Adipocyte (in vitro differentiated cells): Measurements from ENCODE around the gene LILRB5.
"Not testable (repeated sequence)": the region's sequence is repeated elsewhere in the genome, so short reads cannot be mapped to it uniquely, and the experiment has no call there.

Source experiments
- DNase-seq: peaks from one replicate; pipeline ENCODE4 v3.0.0-alpha.2; 2015; ENCODE audit warnings: low read depth
- H3K27me3 ChIP-seq: replicated peaks from 2 replicates; pipeline ENCODE4 v1.7.0; 2013; ENCODE audit warnings: mild to moderate bottlenecking, low read length, moderate library complexity; ENCODE audit not compliant: control insufficient read depth, insufficient read depth
- H3K36me3 ChIP-seq: 2 replicates; pipeline ENCODE4 v1.7.0; 2013; ENCODE audit warnings: low read length, mild to moderate bottlenecking, moderate library complexity; ENCODE audit not compliant: control insufficient read depth, insufficient read depth, severe bottlenecking
- H3K4me1 ChIP-seq: 2 replicates; pipeline ENCODE4 v1.7.0; 2013; ENCODE audit warnings: mild to moderate bottlenecking, low read length, moderate library complexity; ENCODE audit not compliant: control insufficient read depth, insufficient read depth
- H3K4me3 ChIP-seq: 2 replicates; pipeline ENCODE4 v1.7.0; 2013; ENCODE audit warnings: mild to moderate bottlenecking, low read length, moderate library complexity
- H3K9ac ChIP-seq: 2 replicates; pipeline ENCODE4 v1.7.0; 2013; ENCODE audit warnings: mild to moderate bottlenecking, low read length, moderate library complexity
- H3K9me3 ChIP-seq: 2 replicates; pipeline ENCODE4 v1.7.0; 2013; ENCODE audit warnings: mild to moderate bottlenecking, low read length, moderate library complexity; ENCODE audit not compliant: control insufficient read depth

LILRB5 gene

DNA sequence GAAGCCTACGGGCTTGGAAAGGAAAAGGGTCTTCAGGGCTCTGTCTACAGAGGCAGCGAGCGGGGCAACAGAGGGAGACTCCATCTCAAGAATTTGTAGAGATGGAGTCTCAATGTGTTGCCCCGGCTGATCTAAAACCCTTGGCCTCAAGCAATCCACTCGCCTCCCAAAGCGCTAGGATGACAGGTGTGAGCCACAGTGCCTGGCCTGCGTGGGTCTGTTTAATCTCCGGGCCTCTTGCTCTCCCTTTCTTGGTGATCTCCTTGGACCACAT, 48.4 kb downstream of the LILRB5 start:
- H3K4me1 ChIP-seq: peaks cover 73% of the 10 kb centered on the region
- peaks cover 48% of the 10 kb centered on the region for H3K36me3 ChIP-seq
- no peaks in the 10 kb centered on the region for H3K9me3 ChIP-seq
- H3K4me3 ChIP-seq: no peak overlapping the region
- H3K27me3 ChIP-seq: no peaks in the 10 kb centered on the region
- no peak for DNase-seq
- H3K9ac ChIP-seq: peak overlapping the region; percentile 58

DNA sequence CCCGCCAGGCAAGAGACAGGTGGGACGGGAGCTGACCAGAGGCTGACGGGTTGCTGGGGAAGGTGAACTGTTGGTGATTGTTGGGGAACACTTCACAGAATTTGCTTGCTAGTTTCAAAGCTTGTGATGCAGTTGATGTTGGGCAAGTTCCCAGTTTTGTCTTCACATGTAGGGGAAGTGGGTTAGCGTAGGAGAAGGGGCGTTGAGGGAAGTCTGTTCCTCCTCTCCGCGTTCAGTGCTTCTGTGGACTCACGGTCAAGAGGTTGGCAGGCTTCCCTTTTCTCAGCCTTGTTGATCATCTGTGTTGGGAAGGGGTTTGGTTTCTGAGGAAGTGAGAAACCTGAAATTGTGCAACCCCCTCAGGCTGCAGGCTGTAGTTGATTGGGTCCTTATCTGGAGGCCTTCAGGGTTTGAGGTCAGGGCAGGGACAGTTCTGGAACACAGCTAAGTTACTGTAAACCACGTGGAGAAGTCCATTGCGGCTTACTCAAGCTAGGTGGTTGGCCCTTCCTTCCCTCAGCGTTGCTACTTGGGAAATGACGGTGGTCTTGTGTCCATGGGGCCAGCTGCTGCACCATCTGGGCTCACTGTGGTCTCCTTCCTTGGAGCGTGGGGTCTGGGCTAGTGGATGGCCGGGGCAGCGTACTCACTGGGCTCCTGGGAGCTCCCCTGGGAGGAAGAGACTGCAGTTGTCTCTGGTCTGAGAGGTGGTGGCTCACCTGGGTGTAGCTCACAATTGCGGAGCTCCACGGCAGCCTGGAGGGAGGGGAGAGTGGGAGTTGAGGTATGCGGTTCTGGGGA, 48.9 kb downstream of the LILRB5 start:
- peak overlapping the region; percentile 58 for H3K9ac ChIP-seq
- H3K4me3 ChIP-seq: peak overlapping the region; percentile 21
- H3K27me3 ChIP-seq: no peaks in the 10 kb centered on the region
- peak; percentile 25 for DNase-seq
- peaks cover 54% of the 10 kb centered on the region for H3K36me3 ChIP-seq
- H3K9me3 ChIP-seq: no peaks in the 10 kb centered on the region
- peaks cover 78% of the 10 kb centered on the region for H3K4me1 ChIP-seq

DNA sequence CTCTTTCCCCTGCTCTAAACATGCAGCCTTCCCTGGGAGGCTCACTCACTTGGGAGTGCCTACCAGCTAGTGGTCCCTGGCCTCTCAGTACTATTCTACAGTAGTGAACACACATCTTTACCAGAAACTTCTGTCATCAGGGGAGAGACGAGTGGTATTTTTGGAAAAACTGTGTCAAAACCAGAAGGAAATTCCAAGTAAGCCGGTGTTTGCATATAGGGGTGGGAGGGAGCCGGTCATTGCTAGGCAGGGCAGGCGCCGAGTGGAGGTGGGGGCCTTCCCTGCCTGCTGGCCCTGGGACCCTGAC, 49.4 kb downstream of the LILRB5 start:
- DNase-seq: no peak
- Histone ChIP-seq H3K9me3 (no peaks in the 10 kb centered on the region), H3K4me1 (peaks cover 84% of the 10 kb centered on the region), H3K36me3 (peaks cover 56% of the 10 kb centered on the region), H3K4me3 (peak overlapping the region; percentile 21), H3K9ac (peak overlapping the region; percentile 58), H3K27me3 (no peaks in the 10 kb centered on the region)

DNA sequence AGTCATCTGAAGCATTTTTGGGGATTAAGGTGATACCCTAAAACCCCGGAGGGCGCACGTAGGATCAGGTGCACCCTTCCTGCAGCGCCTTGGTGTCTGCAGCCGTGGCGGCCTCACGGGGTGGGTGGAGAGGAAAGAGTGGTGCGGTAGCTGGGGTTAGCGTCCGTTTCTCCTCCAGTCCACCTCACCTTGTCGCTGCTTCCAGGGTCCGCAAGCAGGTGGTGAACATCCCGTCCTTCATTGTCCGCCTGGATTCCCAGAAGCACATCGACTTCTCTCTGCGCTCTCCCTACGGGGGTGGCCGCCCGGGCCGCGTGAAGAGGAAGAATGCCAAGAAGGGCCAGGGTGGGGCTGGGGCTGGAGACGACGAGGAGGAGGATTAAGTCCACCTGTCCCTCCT, 49.9 kb downstream of the LILRB5 start:
- not testable (repeated sequence) for H3K9me3 ChIP-seq, DNase-seq, H3K27me3 ChIP-seq, H3K4me3 ChIP-seq
- peaks cover 59% of the 10 kb centered on the region for H3K36me3 ChIP-seq
- H3K4me1 ChIP-seq: peaks cover 88% of the 10 kb centered on the region
- peak overlapping the region; percentile 58 for H3K9ac ChIP-seq

DNA sequence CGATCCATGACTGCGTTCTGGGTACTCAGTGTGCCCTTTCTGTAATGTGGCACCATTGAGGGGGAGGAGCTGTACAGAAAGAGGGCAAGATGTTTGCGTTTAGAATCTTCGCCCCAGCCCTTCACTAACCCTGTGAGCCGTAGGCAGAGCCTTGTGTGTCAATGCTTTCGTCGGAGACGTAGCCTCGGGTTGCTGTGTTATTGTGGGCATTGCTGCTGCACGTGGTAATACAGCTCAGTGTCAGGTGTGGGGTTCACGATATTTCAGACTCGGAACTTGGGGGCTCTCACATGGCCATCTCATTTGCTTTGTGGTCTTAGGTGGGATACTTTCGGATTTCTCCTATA, 50.3 kb downstream of the LILRB5 start:
- no peak overlapping the region for H3K4me3 ChIP-seq
- peak overlapping the region; percentile 27 for H3K9ac ChIP-seq
- peaks cover 92% of the 10 kb centered on the region for H3K4me1 ChIP-seq
- H3K36me3 ChIP-seq: peaks cover 63% of the 10 kb centered on the region
- H3K27me3 ChIP-seq: no peaks in the 10 kb centered on the region
- no peaks in the 10 kb centered on the region for H3K9me3 ChIP-seq
- DNase-seq: no peak

DNA sequence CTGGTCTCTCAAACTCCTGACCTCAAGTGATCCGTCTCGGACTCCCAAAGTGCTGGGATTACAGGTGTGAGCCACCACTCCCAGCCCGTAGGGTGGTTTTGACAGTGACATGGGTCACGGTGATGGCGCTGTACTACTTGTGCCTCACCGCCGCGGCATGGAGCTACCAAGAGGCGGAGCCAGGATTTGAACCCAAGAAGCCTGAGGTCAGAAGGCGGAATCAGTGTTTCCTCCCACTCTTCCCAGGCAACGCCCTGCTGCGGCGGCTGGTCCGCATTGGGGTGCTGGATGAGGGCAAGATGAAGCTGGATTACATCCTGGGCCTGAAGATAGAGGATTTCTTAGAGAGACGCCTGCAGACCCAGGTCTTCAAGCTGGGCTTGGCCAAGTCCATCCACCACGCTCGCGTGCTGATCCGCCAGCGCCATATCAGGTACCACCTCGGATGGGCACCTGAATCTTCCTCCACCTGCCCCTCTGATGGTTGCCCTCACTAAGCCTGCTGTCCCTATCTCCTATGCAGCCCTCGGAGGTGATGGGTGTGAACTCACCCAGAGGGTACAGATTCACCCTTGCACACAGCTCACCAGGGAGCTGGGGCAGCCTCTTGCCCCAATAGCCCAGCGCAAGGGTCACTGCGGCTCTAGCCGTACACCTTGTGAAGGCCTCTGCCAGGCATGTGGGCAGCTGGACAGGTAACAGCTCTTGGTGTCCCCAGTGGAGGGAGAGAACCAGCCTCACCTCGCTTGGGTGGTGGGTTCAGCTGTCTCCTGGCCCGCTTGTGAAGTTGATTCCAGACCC, 50.8 kb downstream of the LILRB5 start:
- H3K27me3 ChIP-seq: no peaks in the 10 kb centered on the region
- H3K4me3 ChIP-seq: no peak overlapping the region
- H3K9me3 ChIP-seq: no peaks in the 10 kb centered on the region
- peak overlapping the region; percentile 27 for H3K9ac ChIP-seq
- no peak for DNase-seq
- peaks cover 68% of the 10 kb centered on the region for H3K36me3 ChIP-seq
- H3K4me1 ChIP-seq: peaks cover 95% of the 10 kb centered on the region

DNA sequence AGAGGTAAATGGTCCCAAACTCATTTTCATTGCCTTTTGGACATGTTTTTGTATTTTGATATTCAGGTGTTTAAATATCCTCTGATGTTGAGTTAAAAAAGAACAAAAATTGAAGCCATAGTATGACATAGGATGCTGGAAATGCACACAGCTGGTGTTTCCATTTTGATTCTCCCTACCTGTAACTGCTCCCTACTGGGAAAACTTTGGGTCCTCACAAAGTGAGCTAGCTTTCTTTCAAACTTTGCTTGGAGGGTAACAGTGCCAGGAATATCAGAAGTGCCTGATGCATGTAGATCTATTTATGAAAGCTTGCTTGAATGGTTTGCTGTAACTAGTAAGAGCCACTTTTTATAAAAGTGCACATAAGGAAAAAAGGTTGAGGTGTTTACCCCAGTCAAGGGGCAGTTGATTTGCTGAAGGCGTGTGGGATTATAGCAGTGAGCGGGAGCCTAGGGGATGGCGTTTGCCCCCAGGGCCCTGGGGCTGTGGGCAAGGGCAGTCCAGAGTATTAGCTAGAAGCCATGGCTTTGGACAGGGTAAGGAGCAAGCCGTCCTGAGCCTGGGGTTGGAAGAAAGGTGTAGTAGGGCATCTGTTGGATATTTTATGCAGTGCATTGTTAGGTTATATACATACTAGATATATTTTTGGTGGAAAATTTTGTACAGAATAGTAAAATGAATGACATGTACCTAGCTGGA, 52.2 kb downstream of the LILRB5 start:
- Histone ChIP-seq H3K4me1 (peaks cover 84% of the 10 kb centered on the region), H3K36me3 (peaks cover 68% of the 10 kb centered on the region), H3K27me3 (no peaks in the 10 kb centered on the region), H3K9me3 (no peaks in the 10 kb centered on the region), H3K4me3 (peak overlapping the region; percentile 95), H3K9ac (peak overlapping the region; percentile 90)
- no peak for DNase-seq

DNA sequence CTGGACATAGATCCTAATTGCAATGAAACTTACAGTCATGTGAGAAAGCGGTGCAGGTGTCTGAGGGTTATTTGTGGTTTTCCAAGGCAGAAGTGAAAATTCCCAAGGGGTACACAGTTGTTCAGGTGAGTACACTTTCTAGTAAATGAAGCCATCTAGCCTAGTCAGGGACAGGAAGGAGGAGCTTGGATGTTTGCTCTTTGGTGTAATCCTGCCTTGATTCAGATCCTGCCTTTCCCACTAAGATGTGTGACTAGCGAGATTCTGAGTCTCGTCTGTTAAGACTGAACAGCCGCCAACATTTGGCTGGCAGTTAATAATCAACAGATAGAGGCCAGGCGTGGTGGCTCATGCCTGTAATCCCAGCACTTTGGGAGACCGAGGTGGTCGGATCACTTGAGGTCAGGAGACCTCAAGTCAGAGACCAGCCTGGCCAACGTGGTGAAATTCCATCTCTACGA, 53.9 kb downstream of the LILRB5 start:
- peaks cover 66% of the 10 kb centered on the region for H3K36me3 ChIP-seq
- no peaks in the 10 kb centered on the region for H3K9me3 ChIP-seq
- no peak for DNase-seq
- H3K9ac ChIP-seq: peak overlapping the region; percentile 90
- no peaks in the 10 kb centered on the region for H3K27me3 ChIP-seq
- H3K4me3 ChIP-seq: peak overlapping the region; percentile 95
- peaks cover 67% of the 10 kb centered on the region for H3K4me1 ChIP-seq

DNA sequence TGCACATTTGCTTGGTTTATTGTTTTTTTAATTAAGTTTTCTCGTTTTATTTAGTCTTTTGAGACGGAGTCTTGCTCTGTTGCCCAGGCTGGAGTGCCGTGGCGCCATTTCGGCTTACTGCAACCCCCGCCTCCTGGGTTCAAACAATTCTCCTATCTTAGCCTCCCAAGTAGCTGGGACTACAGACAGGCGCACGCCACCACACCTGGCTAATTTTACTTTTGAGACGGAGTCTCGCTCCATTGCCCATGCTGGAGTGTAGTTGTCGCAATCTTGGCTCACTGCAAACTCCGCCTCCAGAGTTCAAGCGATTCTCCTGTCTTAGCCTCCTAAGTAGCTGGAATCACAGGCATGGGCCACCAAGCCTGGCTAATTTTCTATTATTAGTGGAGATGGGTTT, 55.1 kb downstream of the LILRB5 start:
- no peak for DNase-seq
- Histone ChIP-seq H3K36me3 (peaks cover 54% of the 10 kb centered on the region), H3K9me3 (no peaks in the 10 kb centered on the region), H3K9ac (peak overlapping the region; percentile 90), H3K4me1 (peaks cover 55% of the 10 kb centered on the region), H3K27me3 (no peaks in the 10 kb centered on the region), H3K4me3 (peak overlapping the region; percentile 95)

DNA sequence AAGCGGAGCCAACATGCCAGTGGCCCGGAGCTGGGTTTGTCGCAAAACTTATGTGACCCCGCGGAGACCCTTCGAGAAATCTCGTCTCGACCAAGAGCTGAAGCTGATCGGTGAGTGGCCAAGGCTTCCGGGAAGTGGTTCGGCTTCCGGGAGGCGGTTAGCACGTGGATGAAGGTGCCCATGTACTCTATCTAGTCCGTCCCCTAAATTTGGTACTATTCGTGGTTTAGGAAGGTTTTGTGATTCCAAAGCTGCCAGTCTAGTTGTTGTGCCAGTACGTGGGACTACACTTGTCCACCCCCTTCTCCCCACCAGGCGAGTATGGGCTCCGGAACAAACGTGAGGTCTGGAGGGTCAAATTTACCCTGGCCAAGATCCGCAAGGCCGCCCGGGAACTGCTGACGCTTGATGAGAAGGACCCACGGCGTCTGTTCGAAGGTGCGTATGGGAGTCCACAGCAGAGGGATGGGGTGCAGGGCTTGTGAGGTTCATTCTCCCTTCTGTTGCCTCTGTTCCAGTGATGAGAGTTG, 55.8 kb downstream of the LILRB5 start:
- Histone ChIP-seq H3K27me3 (no peaks in the 10 kb centered on the region), H3K9ac (peak overlapping the region; percentile 90), H3K4me1 (peaks cover 48% of the 10 kb centered on the region), H3K4me3 (peak overlapping the region; percentile 95), H3K36me3 (peaks cover 46% of the 10 kb centered on the region), H3K9me3 (no peaks in the 10 kb centered on the region)
- DNase-seq: no peak
